Endothelial cell of umbilical vein (primary cell): ENCODE measurements around the gene NME4. TPM values are rescaled to one million over a fixed set of nuclear protein-coding genes. Genes with fewer than 3 reads are reported as not detected.
"Not testable (repeated sequence)": the region's sequence is repeated elsewhere in the genome, so short reads cannot be mapped to it uniquely, and the experiment has no call there.

Source experiments
- BruUV-seq: library from RNA; stranded (reverse); fragments of 400-500 nt; replicated peaks from 2 replicates; lab custom pipeline; 2021; lab: Mats Ljungman, UMichigan
- CTCF ChIA-PET: fragments of 300-600, 350-600 bp; sonication (Branson Sonifier 250); formaldehyde crosslinking; loops from one replicate; lab custom pipeline; 2021; ENCODE audit warnings: antibody characterized with exemption, inconsistent platforms; lab: Charles Lee
- POLR2A ChIA-PET: fragments of 300-600, 350-600 bp; sonication (Branson Sonifier 250); formaldehyde crosslinking; loops from one replicate; lab custom pipeline; 2021; ENCODE audit warnings: antibody characterized with exemption, inconsistent platforms; lab: Charles Lee
- DNase-seq: peaks from one replicate; pipeline ENCODE4 v3.0.0-alpha.2; 2011; ENCODE audit warnings: low read depth, low spot score
- FAIRE-seq: peaks from 2 replicates; lab custom pipeline; 2011; peaks lifted over from hg19 to GRCh38; lab: Jason Lieb, UNC
- H2AFZ ChIP-seq: 2 replicates; pipeline ENCODE4 v1.6.0; 2012; ENCODE audit warnings: low read depth, low read length, control low read depth, inconsistent platforms
- H3K27ac ChIP-seq: 2 replicates; pipeline ENCODE4 v1.5.1; 2011; ENCODE audit warnings: low read depth, mild to moderate bottlenecking, control low read depth, low read length, moderate library complexity; ENCODE audit not compliant: insufficient read depth
- H3K27me3 ChIP-seq, 2 experiments: 2 replicates each; pipeline versions ENCODE4 v1.6.0 to v1.6.1; 2011; ENCODE audit warnings: low read length in 2 of 2, mixed read lengths in 1 of 2; ENCODE audit not compliant: control insufficient read depth in 2 of 2, insufficient read depth in 2 of 2
- H3K36me3 ChIP-seq, 2 experiments: 2 replicates in 1 of 2; 3 replicates in 1 of 2; pipeline ENCODE4 v1.5.1; 2011; ENCODE audit warnings: low read length in 2 of 2, mild to moderate bottlenecking in 1 of 2, moderate library complexity in 1 of 2; ENCODE audit not compliant: control insufficient read depth in 2 of 2, insufficient read depth in 2 of 2; ENCODE audit errors: extremely low read depth in 1 of 2
- H3K4me1 ChIP-seq: 3 replicates; pipeline ENCODE4 v1.5.1; 2011; ENCODE audit warnings: mild to moderate bottlenecking, low read length; ENCODE audit not compliant: control insufficient read depth, insufficient read depth; ENCODE audit errors: extremely low read depth
- H3K4me2 ChIP-seq: 2 replicates; pipeline ENCODE4 v1.6.1; 2011; ENCODE audit warnings: low read length, control low read depth, mixed read lengths; ENCODE audit not compliant: insufficient read depth
- H3K4me3 ChIP-seq, 3 experiments: fragments of 200-600 bp in 1 of 3; sonication (generic), shearing (Covaris generic) in 1 of 3; replicated peaks in 1 of 3; 2 replicates each; pipeline ENCODE4 v1.5.1; 2011 to 2016; ENCODE audit warnings: control low read depth in 3 of 3, low read length in 3 of 3, mild to moderate bottlenecking in 2 of 3, inconsistent platforms in 1 of 3, low read depth in 1 of 3, moderate library complexity in 1 of 3; ENCODE audit not compliant: insufficient read depth in 1 of 3
- H3K79me2 ChIP-seq: 2 replicates; pipeline ENCODE4 v1.6.0; 2012; ENCODE audit warnings: low read length, inconsistent platforms; ENCODE audit not compliant: control insufficient read depth, insufficient read depth
- H3K9ac ChIP-seq: replicated peaks from 2 replicates; pipeline ENCODE3; 2011; ENCODE audit warnings: low read length, control low read depth; ENCODE audit not compliant: insufficient read depth; ENCODE audit errors: extremely low read depth
- H3K9me1 ChIP-seq: replicated peaks from 3 replicates; pipeline ENCODE4 v1.6.0; 2011; ENCODE audit warnings: mild to moderate bottlenecking, low read length; ENCODE audit not compliant: control insufficient read depth, insufficient read depth; ENCODE audit errors: extremely low read depth
- H3K9me3 ChIP-seq: replicated peaks from 2 replicates; pipeline ENCODE4 v1.5.1; 2012; ENCODE audit warnings: low read length, inconsistent platforms; ENCODE audit not compliant: control insufficient read depth, insufficient read depth
- H4K20me1 ChIP-seq: replicated peaks from 2 replicates; pipeline ENCODE3; 2011; ENCODE audit warnings: mild to moderate bottlenecking, low read length; ENCODE audit not compliant: control insufficient read depth, insufficient read depth; ENCODE audit errors: extremely low read depth
- CTCF ChIP-seq, 2 donors: IDR thresholded peaks; 1 replicate in 1 of 2; 2 replicates in 1 of 2; pipeline ENCODE4 v1.5.1; 2011; ENCODE audit warnings: low read length in 2 of 2, mild to moderate bottlenecking in 2 of 2, moderate library complexity in 2 of 2, control low read depth in 1 of 2, inconsistent platforms in 1 of 2, low read depth in 1 of 2; ENCODE audit not compliant: insufficient read depth in 1 of 2; ENCODE audit errors: extremely low read depth in 1 of 2
- EZH2 ChIP-seq: IDR thresholded peaks from 2 replicates; pipeline ENCODE4 v1.6.1; 2012; ENCODE audit warnings: borderline replicate concordance, low read depth, mild to moderate bottlenecking, moderate library complexity, low read length, inconsistent platforms; ENCODE audit not compliant: severe bottlenecking
- FOS ChIP-seq: IDR thresholded peaks from 2 replicates; pipeline ENCODE4 v1.6.1; 2011; ENCODE audit warnings: mild to moderate bottlenecking, low read length, moderate library complexity, borderline replicate concordance; ENCODE audit not compliant: insufficient read depth
- GATA2 ChIP-seq: IDR thresholded peaks from 2 replicates; pipeline ENCODE4 v1.7.0; 2011; ENCODE audit warnings: low read depth, mild to moderate bottlenecking, moderate library complexity, mixed read lengths, low read length; ENCODE audit not compliant: insufficient read length, insufficient read depth
- JUN ChIP-seq: IDR thresholded peaks from 2 replicates; pipeline ENCODE4 v1.6.1; 2011; ENCODE audit warnings: borderline replicate concordance, low read depth; ENCODE audit not compliant: insufficient read length, insufficient read depth
- MAX ChIP-seq: IDR thresholded peaks from 2 replicates; pipeline ENCODE4 v1.6.1; 2011; ENCODE audit not compliant: insufficient read depth, insufficient read length
- dilution Hi-C: fragments of 300-500 bp; cut with MboI; formaldehyde crosslinking; loops from one replicate; pipeline ENCODE4 v1.15.0; 2019; ENCODE audit warnings: low sequenced_read_pairs; ENCODE audit not compliant: extremely low pct_ligation_motif_present
- intact Hi-C: fragments of 100-400 bp; cut with micrococcal nuclease; formaldehyde crosslinking; loops from one replicate; pipeline ENCODE4 v1.10.0; 2022
- polyA plus RNA-seq, 4 experiments: library from polyadenylated mRNA; depleted of rRNA in 3 of 4; stranded (reverse) in 3 of 4; unstranded in 1 of 4; fragments of >200 nt; gene quantifications; 2 replicates each; pipeline versions ENCODE4 v1.2.1 to v1.2.3, GENCODE V29; 2011 to 2012; ENCODE audit warnings: missing spikeins in 1 of 4
- total RNA-seq: library from RNA; stranded (reverse); gene quantifications from 2 replicates; pipeline ENCODE4 v1.2.3, GENCODE V29; 2021

Gene NME4
- total and polyA plus RNA-seq, 2 donors (not counting 3 experiments of a cell fraction or from before 2014, with no cell fraction given): 170 to 264 TPM

GRCh38 chr16:361872-362701 is 34.9 kb upstream of the NME4 start:
- no peaks in the 10 kb centered on the region for H3K9me3 ChIP-seq
- ChIA-PET POLR2A (no interaction called here), CTCF (interaction anchor here (0.6 to 4.8 kb wide), 37 partner anchors 8 to 309 kb away, joined by 3 to 130 read pairs (median 5); partner anchors contain the start of genes AXIN1, FAM234A, HBQ1 and LUC7L)
- H3K9me1 ChIP-seq: no peaks in the 10 kb centered on the region
- dilution Hi-C loops (no loop called here), intact Hi-C loops (loop anchor here (1.0 kb wide), 1 partner anchor 255 kb away; no protein-coding TSS in a partner anchor)
- H3K4me1 ChIP-seq: no peaks in the 10 kb centered on the region
- H3K4me2 ChIP-seq: no peak overlapping the region
- DNase-seq (peak; percentile 70), FAIRE-seq (peak; percentile 78)
- H3K79me2 ChIP-seq: no peaks in the 10 kb centered on the region
- no peak overlapping the region for H2AFZ ChIP-seq
- H3K4me3 ChIP-seq: no peak overlapping the region
- H4K20me1 ChIP-seq: no peaks in the 10 kb centered on the region
- no TSS peak for BruUV-seq
- peaks cover 0 to 3% of the 10 kb centered on the region in 2 experiments for H3K36me3 ChIP-seq
- no peak overlapping the region for H3K9ac ChIP-seq
- H3K27ac ChIP-seq: no peak overlapping the region
- TF ChIP-seq MAX (no peak), JUN (no peak), CTCF (IDR thresholded peaks at IDR 0.05; ENCODE audit: extremely low read depth in 1 of 2, insufficient read depth in 1 of 2, low read depth in 1 of 2, low read length in 2 of 2) (peak; percentile 65 to 83), FOS (no peak), EZH2 (no peak), GATA2 (no peak)
- H3K27me3 ChIP-seq: no peaks in the 10 kb centered on the region

GRCh38 chr16:362702-362999 is 34.3 kb upstream of the NME4 start:
- POLR2A ChIA-PET, dilution Hi-C loops, H3K9ac ChIP-seq, H3K27me3 ChIP-seq, H3K4me2 ChIP-seq, H3K36me3 ChIP-seq, H3K79me2 ChIP-seq, H4K20me1 ChIP-seq, H3K9me3 ChIP-seq, BruUV-seq, H3K4me3 ChIP-seq, H3K9me1 ChIP-seq, H3K4me1 ChIP-seq, H2AFZ ChIP-seq, H3K27ac ChIP-seq, FAIRE-seq, DNase-seq: not testable (repeated sequence)
- CTCF ChIA-PET: interaction anchor here (0.6 to 4.8 kb wide), 36 partner anchors 8 to 309 kb away, joined by 3 to 130 read pairs (median 5); partner anchors contain the start of genes AXIN1, FAM234A, HBQ1 and LUC7L
- intact Hi-C loops: loop anchor here (1.0 kb wide), 1 partner anchor 255 kb away; no protein-coding TSS in a partner anchor
